Nephron (organoid): ENCODE data around the gene SKOR1.

Experiments
- H3K27ac Mint-ChIP-seq, 3 experiments: 2 replicates each; pipeline ENCODE4 v1.8.0; 2020; ENCODE audit warnings: mixed read lengths in 3 of 3, mild to moderate bottlenecking in 2 of 3, moderate library complexity in 1 of 3
- H3K27me3 Mint-ChIP-seq: 2 replicates; pipeline ENCODE4 v1.8.0; 2021; ENCODE audit warnings: low read depth, mild to moderate bottlenecking, moderate library complexity, mixed read lengths
- H3K36me3 Mint-ChIP-seq: 2 replicates; pipeline ENCODE4 v1.8.0; 2020; ENCODE audit warnings: low read depth, mixed read lengths
- H3K4me1 Mint-ChIP-seq: 2 replicates; pipeline ENCODE4 v1.8.0; 2020; ENCODE audit warnings: mixed read lengths
- H3K4me3 Mint-ChIP-seq, 3 experiments: 2 replicates each; pipeline ENCODE4 v1.8.0; 2020; ENCODE audit warnings: mild to moderate bottlenecking in 3 of 3, mixed read lengths in 3 of 3, moderate library complexity in 2 of 3
- H3K9me3 Mint-ChIP-seq: 2 replicates; pipeline ENCODE4 v1.8.0; 2020; ENCODE audit warnings: mixed read lengths
- CTCF ChIP-seq, 3 experiments: fragments of 200-600 bp; sonication (generic); IDR thresholded peaks; one replicate each; pipeline ENCODE4 v1.5.0; 2021; ENCODE audit warnings: antibody characterized with exemption in 3 of 3; ENCODE audit not compliant: unreplicated experiment in 3 of 3

SKOR1 gene

GRCh38 chr15:67778968-67779548, 46.3 kb upstream of the SKOR1 start:
- H3K4me3 Mint-ChIP-seq: no peak overlapping the region
- TF ChIP-seq CTCF (IDR thresholded peaks at IDR 0.05; ENCODE audit: unreplicated experiment in 3 of 3): no peak
- H3K27ac Mint-ChIP-seq: no peak overlapping the region
- H3K9me3 Mint-ChIP-seq: no peaks in the 10 kb centered on the region
- peaks cover 53% of the 10 kb centered on the region for H3K4me1 Mint-ChIP-seq
- peaks cover 16% of the 10 kb centered on the region for H3K27me3 Mint-ChIP-seq
- H3K36me3 Mint-ChIP-seq: no peaks in the 10 kb centered on the region

GRCh38 chr15:67779549-67780111, 45.7 kb upstream of the SKOR1 start:
- Mint-ChIP-seq H3K27me3 (peaks cover 13% of the 10 kb centered on the region), H3K4me3 (no peak overlapping the region), H3K4me1 (peaks cover 51% of the 10 kb centered on the region), H3K36me3 (no peaks in the 10 kb centered on the region), H3K27ac (no peak overlapping the region), H3K9me3 (no peaks in the 10 kb centered on the region)
- no peak for TF ChIP-seq CTCF (IDR thresholded peaks at IDR 0.05; ENCODE audit: unreplicated experiment in 3 of 3)

GRCh38 chr15:67781061-67781460, 44.2 kb upstream of the SKOR1 start:
- H3K27ac Mint-ChIP-seq: peak overlapping the region in 1 of 3 experiments; percentile 18
- TF ChIP-seq CTCF (IDR thresholded peaks at IDR 0.05; ENCODE audit: unreplicated experiment in 3 of 3): no peak
- H3K4me3 Mint-ChIP-seq: no peak overlapping the region
- H3K36me3 Mint-ChIP-seq: no peaks in the 10 kb centered on the region
- H3K9me3 Mint-ChIP-seq: no peaks in the 10 kb centered on the region
- peaks cover 39% of the 10 kb centered on the region for H3K4me1 Mint-ChIP-seq
- peaks cover 7% of the 10 kb centered on the region for H3K27me3 Mint-ChIP-seq

GRCh38 chr15:67781907-67782690, 43.2 kb upstream of the SKOR1 start:
- no peak for TF ChIP-seq CTCF (IDR thresholded peaks at IDR 0.05; ENCODE audit: unreplicated experiment in 3 of 3)
- no peaks in the 10 kb centered on the region for H3K9me3 Mint-ChIP-seq
- no peaks in the 10 kb centered on the region for H3K36me3 Mint-ChIP-seq
- H3K27me3 Mint-ChIP-seq: peaks cover 7% of the 10 kb centered on the region
- no peak overlapping the region for H3K27ac Mint-ChIP-seq
- peaks cover 29% of the 10 kb centered on the region for H3K4me1 Mint-ChIP-seq
- no peak overlapping the region for H3K4me3 Mint-ChIP-seq

GRCh38 chr15:67782691-67782991, 42.7 kb upstream of the SKOR1 start:
- Mint-ChIP-seq H3K27me3 (peaks cover 7% of the 10 kb centered on the region), H3K27ac (no peak overlapping the region), H3K9me3 (no peaks in the 10 kb centered on the region), H3K4me1 (peaks cover 23% of the 10 kb centered on the region), H3K4me3 (no peak overlapping the region), H3K36me3 (no peaks in the 10 kb centered on the region)
- TF ChIP-seq CTCF (IDR thresholded peaks at IDR 0.05; ENCODE audit: unreplicated experiment in 3 of 3): no peak
